ENCODE data around the gene ABHD13.
"Not testable (repeated sequence)": the region's sequence is repeated elsewhere in the genome, so short reads cannot be mapped to it uniquely, and the experiment has no call there.

Gene ABHD13

DNA sequence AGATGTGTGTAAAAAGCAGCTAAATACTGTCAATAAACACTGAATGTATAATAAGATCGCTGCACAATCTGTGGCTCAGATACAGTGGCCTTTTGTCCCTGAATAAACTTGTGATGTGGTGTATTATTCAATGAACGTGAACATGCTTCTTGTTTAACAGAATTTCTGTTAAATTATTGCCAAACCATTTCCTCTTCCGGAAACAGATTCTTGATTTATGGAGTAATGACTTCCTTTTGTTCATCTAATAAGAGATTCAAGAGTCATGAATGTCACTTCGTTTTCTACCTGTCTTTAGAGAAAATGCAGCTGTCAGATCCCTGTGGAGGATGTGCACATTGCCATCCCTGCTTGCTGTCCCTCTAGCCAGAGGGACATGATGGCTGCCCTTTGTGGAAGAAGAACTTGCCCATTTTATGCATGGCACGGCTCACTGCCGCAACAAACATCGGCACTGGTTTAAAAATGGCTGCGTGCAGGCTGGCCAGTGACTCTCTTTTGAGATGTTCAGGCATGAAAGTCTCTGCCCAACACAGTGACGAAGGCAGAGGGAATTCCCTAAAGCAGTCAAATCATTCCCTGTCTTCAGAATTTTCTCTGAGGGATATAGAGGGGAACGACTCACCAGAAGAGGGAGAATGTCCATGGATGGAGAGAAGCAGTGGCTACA is 48.3 kb downstream of the ABHD13 start:
- Histone ChIP-seq H3K4me1 (ENCODE audit: insufficient read depth, low read length, severe bottlenecking) (no peaks in the 10 kb centered on the region), H3K4me2 (ENCODE audit: low read length) (no peak overlapping the region), H3K27me3 (ENCODE audit: insufficient read depth, low read length) (no peaks in the 10 kb centered on the region), H4K20me1 (ENCODE audit: insufficient read depth, low read length) (no peaks in the 10 kb centered on the region), H3K27ac (ENCODE audit: low read depth, low read length, poor library complexity, severe bottlenecking) (no peak overlapping the region), H3K79me2 (ENCODE audit: insufficient read depth, low read length) (no peaks in the 10 kb centered on the region), H3F3A (ENCODE audit: insufficient read depth, low read length) (no peaks in the 10 kb centered on the region), H3K9me3 (ENCODE audit: low read length) (no peaks in the 10 kb centered on the region), H3K9ac (ENCODE audit: low read length) (no peak overlapping the region), H3K36me3 (ENCODE audit: insufficient read depth, low read length) (no peaks in the 10 kb centered on the region), H3K9me2 (ENCODE audit: low read depth, low read length) (no peaks in the 10 kb centered on the region), H2AFZ (ENCODE audit: low read length) (no peak overlapping the region), H3K4me3 (ENCODE audit: low read depth, low read length, poor library complexity, severe bottlenecking) (no peak overlapping the region)
- no peak for TF ChIP-seq EZH2 (IDR thresholded peaks at IDR 0.05; ENCODE audit: borderline replicate concordance, low read length)
- TF ChIP-seq, protein P1, sequence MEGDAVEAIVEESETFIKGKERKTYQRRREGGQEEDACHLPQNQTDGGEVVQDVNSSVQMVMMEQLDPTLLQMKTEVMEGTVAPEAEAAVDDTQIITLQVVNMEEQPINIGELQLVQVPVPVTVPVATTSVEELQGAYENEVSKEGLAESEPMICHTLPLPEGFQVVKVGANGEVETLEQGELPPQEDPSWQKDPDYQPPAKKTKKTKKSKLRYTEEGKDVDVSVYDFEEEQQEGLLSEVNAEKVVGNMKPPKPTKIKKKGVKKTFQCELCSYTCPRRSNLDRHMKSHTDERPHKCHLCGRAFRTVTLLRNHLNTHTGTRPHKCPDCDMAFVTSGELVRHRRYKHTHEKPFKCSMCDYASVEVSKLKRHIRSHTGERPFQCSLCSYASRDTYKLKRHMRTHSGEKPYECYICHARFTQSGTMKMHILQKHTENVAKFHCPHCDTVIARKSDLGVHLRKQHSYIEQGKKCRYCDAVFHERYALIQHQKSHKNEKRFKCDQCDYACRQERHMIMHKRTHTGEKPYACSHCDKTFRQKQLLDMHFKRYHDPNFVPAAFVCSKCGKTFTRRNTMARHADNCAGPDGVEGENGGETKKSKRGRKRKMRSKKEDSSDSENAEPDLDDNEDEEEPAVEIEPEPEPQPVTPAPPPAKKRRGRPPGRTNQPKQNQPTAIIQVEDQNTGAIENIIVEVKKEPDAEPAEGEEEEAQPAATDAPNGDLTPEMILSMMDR (IDR thresholded peaks at IDR 0.05; ENCODE audit: low read length), result no peak

DNA sequence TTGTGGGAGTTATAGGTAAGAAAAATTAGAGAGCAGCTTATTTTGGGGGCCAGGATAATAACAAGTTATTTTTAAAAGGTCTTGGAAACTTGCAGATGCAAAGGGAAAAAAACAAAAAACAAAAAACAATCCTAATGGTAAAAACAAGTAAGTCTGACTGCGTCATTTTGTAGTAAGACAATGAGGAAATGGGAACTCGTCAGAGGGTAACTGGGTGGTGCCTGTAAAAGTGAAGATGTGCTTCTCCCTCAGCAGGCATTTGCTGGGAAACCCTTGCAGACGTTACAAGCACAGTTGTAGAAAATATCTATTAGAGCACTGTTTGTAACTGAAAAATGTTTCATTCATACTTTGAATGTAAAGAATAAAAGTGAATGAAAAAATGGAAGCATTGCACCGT is 49.2 kb downstream of the ABHD13 start:
- no peaks in the 10 kb centered on the region for H4K20me1 ChIP-seq (ENCODE audit: insufficient read depth, low read length)
- no peaks in the 10 kb centered on the region for H3K9me3 ChIP-seq (ENCODE audit: low read length)
- H3K79me2 ChIP-seq (ENCODE audit: insufficient read depth, low read length), result no peaks in the 10 kb centered on the region
- no peaks in the 10 kb centered on the region for H3K36me3 ChIP-seq (ENCODE audit: insufficient read depth, low read length)
- H3F3A ChIP-seq (ENCODE audit: insufficient read depth, low read length), result no peaks in the 10 kb centered on the region
- H3K9ac ChIP-seq (ENCODE audit: low read length), result no peak overlapping the region
- H3K4me2 ChIP-seq (ENCODE audit: low read length), result no peak overlapping the region
- no peaks in the 10 kb centered on the region for H3K9me2 ChIP-seq (ENCODE audit: low read depth, low read length)
- no peak for TF ChIP-seq EZH2 (IDR thresholded peaks at IDR 0.05; ENCODE audit: borderline replicate concordance, low read length)
- no peak overlapping the region for H3K4me3 ChIP-seq (ENCODE audit: low read depth, low read length, poor library complexity, severe bottlenecking)
- H3K4me1 ChIP-seq (ENCODE audit: insufficient read depth, low read length, severe bottlenecking), result no peaks in the 10 kb centered on the region
- H2AFZ ChIP-seq (ENCODE audit: low read length), result no peak overlapping the region
- H3K27ac ChIP-seq (ENCODE audit: low read depth, low read length, poor library complexity, severe bottlenecking), result no peak overlapping the region
- H3K27me3 ChIP-seq (ENCODE audit: insufficient read depth, low read length), result no peaks in the 10 kb centered on the region

DNA sequence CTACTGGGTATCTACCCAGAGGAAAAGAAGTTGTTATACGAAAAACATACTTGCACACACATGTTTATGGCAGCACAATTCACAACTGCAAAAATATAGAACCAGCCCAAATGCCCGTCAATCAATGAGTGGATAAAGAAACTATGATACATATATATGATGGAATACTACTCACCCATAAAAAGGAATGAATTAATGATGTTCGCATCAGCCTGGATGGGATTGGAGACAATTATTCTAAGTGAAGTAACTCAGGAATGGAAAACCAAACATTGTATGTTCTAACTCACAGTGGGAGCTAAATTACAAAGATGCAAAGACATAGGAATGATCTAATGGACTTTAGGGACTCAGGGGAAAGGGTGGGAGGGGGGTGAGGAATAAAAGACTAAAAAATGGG is 49.7 kb downstream of the ABHD13 start:
- not testable (repeated sequence) for H3K27me3 ChIP-seq (ENCODE audit: insufficient read depth, low read length); H3K9me2 ChIP-seq (ENCODE audit: low read depth, low read length); H3K4me1 ChIP-seq (ENCODE audit: insufficient read depth, low read length, severe bottlenecking); H3K79me2 ChIP-seq (ENCODE audit: insufficient read depth, low read length); H4K20me1 ChIP-seq (ENCODE audit: insufficient read depth, low read length); H3K27ac ChIP-seq (ENCODE audit: low read depth, low read length, poor library complexity, severe bottlenecking); H2AFZ ChIP-seq (ENCODE audit: low read length); H3K4me3 ChIP-seq (ENCODE audit: low read depth, low read length, poor library complexity, severe bottlenecking); H3K36me3 ChIP-seq (ENCODE audit: insufficient read depth, low read length); H3K4me2 ChIP-seq (ENCODE audit: low read length); H3K9ac ChIP-seq (ENCODE audit: low read length); H3F3A ChIP-seq (ENCODE audit: insufficient read depth, low read length); H3K9me3 ChIP-seq (ENCODE audit: low read length)

DNA sequence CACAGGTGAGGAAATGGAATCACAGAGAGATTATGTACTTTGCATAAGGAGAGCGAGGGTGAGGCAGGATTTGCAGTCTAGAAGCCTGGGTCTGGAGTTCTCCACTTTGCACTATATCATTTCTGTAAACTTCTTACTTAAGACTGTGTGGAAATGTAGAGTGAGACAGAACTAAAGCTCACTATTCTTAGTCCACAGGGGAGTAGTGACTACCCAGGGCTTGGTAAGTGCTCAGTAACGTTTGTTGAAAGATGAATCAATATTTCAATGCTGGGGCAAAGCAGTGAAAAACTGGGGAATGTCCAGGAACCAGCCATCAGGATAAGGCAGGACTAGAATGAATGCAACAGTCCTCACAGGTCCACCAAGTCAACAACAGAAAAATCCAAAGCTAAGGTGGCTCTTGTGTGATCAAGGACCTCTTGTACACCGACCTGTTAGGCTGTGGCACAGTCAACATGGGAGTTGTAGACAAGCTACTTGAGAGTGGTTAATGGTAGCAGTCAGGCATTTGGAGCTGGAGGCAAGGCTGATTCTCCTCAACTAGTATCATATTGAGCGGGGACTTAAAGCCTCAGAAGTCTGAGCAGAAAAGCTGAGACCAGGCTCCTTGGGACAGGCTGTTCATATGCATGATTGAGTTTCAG is 50.4 kb downstream of the ABHD13 start:
- no peak overlapping the region for H3K4me3 ChIP-seq (ENCODE audit: low read depth, low read length, poor library complexity, severe bottlenecking)
- no peak overlapping the region for H2AFZ ChIP-seq (ENCODE audit: low read length)
- H3K27ac ChIP-seq (ENCODE audit: low read depth, low read length, poor library complexity, severe bottlenecking), result no peak overlapping the region
- no peaks in the 10 kb centered on the region for H4K20me1 ChIP-seq (ENCODE audit: insufficient read depth, low read length)
- H3K27me3 ChIP-seq (ENCODE audit: insufficient read depth, low read length), result no peaks in the 10 kb centered on the region
- no peaks in the 10 kb centered on the region for H3K9me3 ChIP-seq (ENCODE audit: low read length)
- TF ChIP-seq EZH2 (IDR thresholded peaks at IDR 0.05; ENCODE audit: borderline replicate concordance, low read length), result no peak
- TF ChIP-seq, protein P1 (IDR thresholded peaks at IDR 0.05; ENCODE audit: low read length), result no peak
- no peaks in the 10 kb centered on the region for H3K79me2 ChIP-seq (ENCODE audit: insufficient read depth, low read length)
- no peaks in the 10 kb centered on the region for H3F3A ChIP-seq (ENCODE audit: insufficient read depth, low read length)
- no peaks in the 10 kb centered on the region for H3K9me2 ChIP-seq (ENCODE audit: low read depth, low read length)
- H3K4me1 ChIP-seq (ENCODE audit: insufficient read depth, low read length, severe bottlenecking), result no peaks in the 10 kb centered on the region
- H3K4me2 ChIP-seq (ENCODE audit: low read length), result no peak overlapping the region
- no peak overlapping the region for H3K9ac ChIP-seq (ENCODE audit: low read length)
- no peaks in the 10 kb centered on the region for H3K36me3 ChIP-seq (ENCODE audit: insufficient read depth, low read length)
